GM23338 (cell line): ENCODE data around the gene PAM. TPM values are rescaled to one million over a fixed set of nuclear protein-coding genes. Genes with fewer than 3 reads are reported as not detected.

ENCODE experiments used
- ATAC-seq: fragments of 200-7000 bp; cut with Tn5 transposase; 3 replicates; pipeline ENCODE4 v1.9.1; 2020
- DNase-seq: peaks from one replicate; pipeline ENCODE4 v3.0.0-alpha.2; 2015; ENCODE audit warnings: low spot score
- H2AFZ ChIP-seq: fragments of 200-600 bp; sonication (generic); 2 replicates; pipeline ENCODE4 v1.8.0; 2016; ENCODE audit warnings: antibody characterized with exemption, mild to moderate bottlenecking, moderate library complexity
- H3F3A ChIP-seq: fragments of 200-600 bp; sonication (generic); replicated peaks from 2 replicates; pipeline ENCODE4 v1.8.0; 2017; ENCODE audit warnings: antibody characterized with exemption, mixed run types, low read depth
- H3K27ac ChIP-seq: fragments of 200-600 bp; sonication (generic); 2 replicates; pipeline ENCODE4 v1.6.1; 2016; ENCODE audit warnings: low read depth
- H3K27me3 ChIP-seq: fragments of 200-600 bp; sonication (generic); 2 replicates; pipeline ENCODE4 v1.8.0; 2016; ENCODE audit warnings: mild to moderate bottlenecking, mixed run types, moderate library complexity; ENCODE audit not compliant: insufficient read depth
- H3K36me3 ChIP-seq: fragments of 200-600 bp; sonication (generic); 2 replicates; pipeline ENCODE4 v1.8.0; 2016; ENCODE audit warnings: mild to moderate bottlenecking; ENCODE audit not compliant: insufficient read depth
- H3K4me1 ChIP-seq: fragments of 200-600 bp; sonication (generic); 2 replicates; pipeline ENCODE4 v1.8.0; 2016; ENCODE audit warnings: mild to moderate bottlenecking, moderate library complexity; ENCODE audit not compliant: insufficient read depth
- H3K4me2 ChIP-seq: fragments of 200-600 bp; sonication (generic); 2 replicates; pipeline ENCODE4 v1.7.1; 2017; ENCODE audit warnings: mixed run types
- H3K4me3 ChIP-seq: fragments of 200-600 bp; sonication (generic); 2 replicates; pipeline ENCODE4 v1.6.1; 2016; ENCODE audit warnings: mixed run types
- H3K79me2 ChIP-seq: fragments of 200-600 bp; sonication (generic); replicated peaks from 2 replicates; pipeline ENCODE4 v1.8.0; 2017; ENCODE audit warnings: mild to moderate bottlenecking; ENCODE audit not compliant: insufficient read depth
- H3K9me2 ChIP-seq: fragments of 200-600 bp; sonication (generic); 2 replicates; pipeline ENCODE4 v1.8.0; 2017; ENCODE audit not compliant: insufficient read depth
- H4K20me1 ChIP-seq: fragments of 200-600 bp; sonication (generic); replicated peaks from 2 replicates; pipeline ENCODE4 v1.8.0; 2017; ENCODE audit warnings: mild to moderate bottlenecking; ENCODE audit not compliant: insufficient read depth
- H3K27ac Mint-ChIP-seq: 2 replicates; pipeline ENCODE4 v1.8.0; 2020; ENCODE audit warnings: inconsistent platforms, mild to moderate bottlenecking, moderate library complexity, mixed read lengths
- H3K27me3 Mint-ChIP-seq: 3 replicates; pipeline ENCODE4 v1.8.0; 2022; ENCODE audit warnings: low read depth, mild to moderate bottlenecking, moderate library complexity, mixed read lengths, inconsistent platforms; ENCODE audit not compliant: insufficient read depth, poor library complexity
- H3K36me3 Mint-ChIP-seq: 3 replicates; pipeline ENCODE4 v1.8.0; 2021; ENCODE audit warnings: low read depth, mild to moderate bottlenecking, inconsistent platforms, moderate library complexity, mixed read lengths
- H3K4me1 Mint-ChIP-seq: 3 replicates; pipeline ENCODE4 v1.8.0; 2020; ENCODE audit warnings: mild to moderate bottlenecking, inconsistent platforms, mixed read lengths
- H3K4me3 Mint-ChIP-seq: 3 replicates; pipeline ENCODE4 v1.8.0; 2021; ENCODE audit warnings: moderate library complexity, mild to moderate bottlenecking, inconsistent platforms, mixed read lengths
- H3K9me3 Mint-ChIP-seq: 3 replicates; pipeline ENCODE4 v1.8.0; 2020; ENCODE audit warnings: moderate library complexity, mild to moderate bottlenecking, inconsistent platforms, mixed read lengths
- CREB1 ChIP-seq: fragments of 250-450 bp; sonication (Bioruptor Pico); IDR thresholded peaks from 2 replicates; pipeline ENCODE4 v1.5.0; 2020; ENCODE audit warnings: low read depth, mild to moderate bottlenecking, moderate library complexity
- CTCF ChIP-seq, 2 experiments: fragments of 200-600 bp in 1 of 2; sonication (generic) in 1 of 2; conservative IDR thresholded peaks; 2 replicates each; pipeline versions ENCODE4 v1.5.1 to v1.6.1; 2016 to 2017; ENCODE audit warnings: antibody characterized with exemption in 2 of 2, low read depth in 2 of 2, mild to moderate bottlenecking in 2 of 2, moderate library complexity in 1 of 2
- ETS1 ChIP-seq: IDR thresholded peaks from 2 replicates; pipeline ENCODE4 v1.6.1; 2016; ENCODE audit warnings: antibody characterized with exemption
- EZH2 ChIP-seq: fragments of 200-600 bp; sonication (generic); IDR thresholded peaks from one replicate; pipeline ENCODE4 v1.8.0; 2017; ENCODE audit warnings: antibody characterized with exemption, mild to moderate bottlenecking, low read depth; ENCODE audit not compliant: unreplicated experiment
- EZH2phosphoT487 ChIP-seq: fragments of 200-600 bp; sonication (generic); IDR thresholded peaks from one replicate; pipeline ENCODE4 v1.8.1; 2018; ENCODE audit warnings: antibody characterized with exemption; ENCODE audit not compliant: unreplicated experiment
- JUNB ChIP-seq: IDR thresholded peaks from one replicate; pipeline ENCODE4 v1.6.1; 2016; ENCODE audit warnings: antibody characterized with exemption; ENCODE audit not compliant: unreplicated experiment
- NANOG ChIP-seq: IDR thresholded peaks from 2 replicates; pipeline ENCODE4 v1.6.1; 2016; ENCODE audit warnings: antibody characterized with exemption, borderline replicate concordance
- POLR2AphosphoS5 ChIP-seq: IDR thresholded peaks from 2 replicates; pipeline ENCODE4 v1.6.1; 2016; ENCODE audit warnings: antibody characterized with exemption, low read depth
- STAT1 ChIP-seq: IDR thresholded peaks from one replicate; pipeline ENCODE4 v1.6.1; 2016; ENCODE audit warnings: antibody characterized with exemption; ENCODE audit not compliant: unreplicated experiment
- ZNF114 ChIP-seq: fragments of 250-450 bp; sonication (Bioruptor Pico); IDR thresholded peaks from 2 replicates; pipeline ENCODE4 v1.5.0; 2020; ENCODE audit warnings: mild to moderate bottlenecking, moderate library complexity
- ZNF331 ChIP-seq: fragments of 250-450 bp; sonication (Bioruptor Pico); IDR thresholded peaks from 2 replicates; pipeline ENCODE4 v1.5.0; 2020; ENCODE audit warnings: low read depth, mild to moderate bottlenecking, moderate library complexity
- ZNF462 ChIP-seq: fragments of 250-450 bp; sonication (Bioruptor Pico); IDR thresholded peaks from 2 replicates; pipeline ENCODE4 v1.5.0; 2020; ENCODE audit warnings: mild to moderate bottlenecking, moderate library complexity
- polyA plus RNA-seq: library from polyadenylated mRNA; unstranded; fragments of >200 nt; fragmentation: Nextera tagmentation; extraction: Ambion mirVana; gene quantifications from 2 replicates; pipeline ENCODE4 v1.2.1, GENCODE V29; 2016
- total RNA-seq: library from RNA; depleted of rRNA; stranded (reverse); fragments of >200 nt; shearing (Covaris generic); gene quantifications from 2 replicates; pipeline ENCODE4 v1.2.3, GENCODE V29; 2014

Gene PAM
- total and polyA plus RNA-seq, 2 experiments from 2014 or later: 33.9 to 79.4 TPM

- Mint-ChIP-seq H3K27ac (no peak overlapping the region), H3K36me3 (no peaks in the 10 kb centered on the region), H3K4me1 (peaks cover 10% of the 10 kb centered on the region; the same call in 2 of the 3 replicates), H3K4me3 (no peak overlapping the region), H3K9me3 (no peaks in the 10 kb centered on the region), H3K27me3 (no peaks in the 10 kb centered on the region)
- no peaks in the 10 kb centered on the region for H3K36me3 ChIP-seq
- no peak overlapping the region for H3K4me3 ChIP-seq
- no peak overlapping the region for H3K4me2 ChIP-seq
- no peak overlapping the region for H3K27ac ChIP-seq
- no peaks in the 10 kb centered on the region for H3K9me2 ChIP-seq
- peaks cover 4% of the 10 kb centered on the region; the same call in 1 of the 2 replicates for H3K4me1 ChIP-seq
- TF ChIP-seq EZH2phosphoT487 (no peak), EZH2 (no peak), ETS1 (no peak)
- H4K20me1 ChIP-seq: no peaks in the 10 kb centered on the region
- no peak overlapping the region for H2AFZ ChIP-seq
- ATAC-seq (no peak), DNase-seq (no peak)
- no peaks in the 10 kb centered on the region for H3K27me3 ChIP-seq
- H3K79me2 ChIP-seq: no peaks in the 10 kb centered on the region
- H3F3A ChIP-seq: no peaks in the 10 kb centered on the region
Observed at GRCh38 chr5:102740515-102740914, 14.6 kb upstream of the PAM start.

GRCh38 chr5:102742215-102742614, 12.9 kb upstream of the PAM start:
- no peaks in the 10 kb centered on the region for H3K36me3 Mint-ChIP-seq
- H3K27ac Mint-ChIP-seq: no peak overlapping the region
- no peak overlapping the region for H3K4me3 ChIP-seq
- no peaks in the 10 kb centered on the region for H3K36me3 ChIP-seq
- no peak overlapping the region for H2AFZ ChIP-seq
- no peaks in the 10 kb centered on the region for H3K27me3 ChIP-seq
- H3K27me3 Mint-ChIP-seq: no peaks in the 10 kb centered on the region
- H3K9me2 ChIP-seq: no peaks in the 10 kb centered on the region
- H3K79me2 ChIP-seq: no peaks in the 10 kb centered on the region
- H3F3A ChIP-seq: no peaks in the 10 kb centered on the region
- no peak overlapping the region for H3K4me2 ChIP-seq
- DNase-seq (peak; percentile 50), ATAC-seq (peak; percentile 70)
- peaks cover 14% of the 10 kb centered on the region; the same call in 2 of the 3 replicates for H3K4me1 Mint-ChIP-seq
- no peaks in the 10 kb centered on the region for H3K9me3 Mint-ChIP-seq
- H3K4me3 Mint-ChIP-seq: no peak overlapping the region
- peaks cover 8% of the 10 kb centered on the region for H3K4me1 ChIP-seq
- H4K20me1 ChIP-seq: no peaks in the 10 kb centered on the region
- H3K27ac ChIP-seq: no peak overlapping the region
- TF ChIP-seq NANOG (no peak), ZNF462 (CRISPR knock-in tag) (no peak), ZNF114 (CRISPR knock-in tag) (no peak), JUNB (no peak), CTCF (conservative IDR thresholded peaks at IDR 0.05; ENCODE audit: low read depth in 2 of 2) (no peak), EZH2 (no peak), STAT1 (no peak), EZH2phosphoT487 (no peak), CREB1 (CRISPR knock-in tag) (no peak), ETS1 (no peak), ZNF331 (no peak), POLR2AphosphoS5 (no peak)
